A549 (cell line): ENCODE results near the gene INSYN1. TPM values are rescaled to one million over a fixed set of nuclear protein-coding genes. Genes with fewer than 3 reads are reported as not detected.

Source experiments
- ATAC-seq, 2 experiments: fragments of 200-7000 bp in 1 of 2; fragments of >200 bp in 1 of 2; cut with Nextera tagmentation in 1 of 2; cut with Tn5 transposase in 1 of 2; 3 replicates each; pipeline versions ENCODE4 v1.8.0 to v1.9.1; 2018 to 2020; ENCODE audit warnings: mild to moderate bottlenecking in 1 of 2, moderate library complexity in 1 of 2
- CTCF ChIA-PET: fragments of 300-600 bp; sonication (Branson Sonifier 250); formaldehyde crosslinking; extraction: SDS; loops from one replicate; lab custom pipeline; 2021; ENCODE audit warnings: antibody characterized with exemption, inconsistent platforms; lab: Yijun Ruan, JAX
- POLR2A ChIA-PET: fragments of 350-600 bp; formaldehyde crosslinking; extraction: SDS; loops from one replicate; lab custom pipeline; 2021; ENCODE audit warnings: antibody characterized with exemption, inconsistent platforms; lab: Yijun Ruan, JAX
- DNase-seq, 2 experiments: peaks; one replicate each; pipeline versions ENCODE4 v3.0.0 to v3.0.0-alpha.2; 2011 to 2016; ENCODE audit warnings: low read depth in 1 of 2, low spot score in 1 of 2
- FAIRE-seq: peaks from 2 replicates; lab custom pipeline; 2011; peaks lifted over from hg19 to GRCh38; lab: Jason Lieb, UNC
- H3K27ac ChIP-seq, 2 experiments: fragments of >200 bp; sonication (Bioruptor Twin); formaldehyde crosslinking; 3 replicates each; pipeline ENCODE4 v1.5.1; 2016 to 2017
- H3K4me1 ChIP-seq: fragments of >200 bp; sonication (Bioruptor Twin); formaldehyde crosslinking; 3 replicates; pipeline ENCODE4 v1.6.1; 2016
- H3K4me2 ChIP-seq: fragments of >200 bp; sonication (Bioruptor Twin); formaldehyde crosslinking; 3 replicates; pipeline ENCODE4 v1.6.1; 2016
- H3K4me3 ChIP-seq: fragments of >200 bp; sonication (Bioruptor Twin); formaldehyde crosslinking; 3 replicates; pipeline ENCODE4 v1.5.1; 2016
- H3K9me3 ChIP-seq: fragments of >200 bp; sonication (Bioruptor Twin); formaldehyde crosslinking; 3 replicates; pipeline ENCODE4 v1.6.1; 2016
- ATOH8 ChIP-seq: fragments of 250-450 bp; sonication (Bioruptor Pico); IDR thresholded peaks from 2 replicates; pipeline ENCODE4 v1.5.0; 2020; ENCODE audit warnings: low read depth, mild to moderate bottlenecking, moderate library complexity
- BCL3 ChIP-seq: fragments of >200 bp; sonication (Bioruptor Twin); formaldehyde crosslinking; IDR thresholded peaks from 3 replicates; pipeline ENCODE4 v1.6.1; 2016
- BHLHE40 ChIP-seq: IDR thresholded peaks from 2 replicates; pipeline ENCODE4 v1.6.1; 2012; ENCODE audit warnings: low read depth, low read length, inconsistent platforms
- CTCF ChIP-seq: fragments of >200 bp; sonication (Bioruptor Twin); formaldehyde crosslinking; IDR thresholded peaks from 3 replicates; pipeline ENCODE4 v1.5.1; 2016
- E2F6 ChIP-seq: IDR thresholded peaks from 2 replicates; pipeline ENCODE4 v1.6.1; 2012; ENCODE audit warnings: low read depth, borderline replicate concordance
- EHF ChIP-seq: fragments of 250-450 bp; sonication (Bioruptor Pico); IDR thresholded peaks from 2 replicates; pipeline ENCODE4 v1.5.0; 2020; ENCODE audit warnings: mild to moderate bottlenecking
- FOSL2 ChIP-seq, 2 experiments: fragments of 450-650 bp in 1 of 2; fragments of >200 bp in 1 of 2; sonication (Bioruptor Twin) in 1 of 2; formaldehyde crosslinking; IDR thresholded peaks; 2 replicates each; pipeline versions ENCODE4 v1.5.0 to v1.6.1; 2016 to 2020; ENCODE audit warnings: mild to moderate bottlenecking in 1 of 2, moderate library complexity in 1 of 2
- FOXS1 ChIP-seq: fragments of 250-450 bp; sonication (Bioruptor Pico); IDR thresholded peaks from 2 replicates; pipeline ENCODE4 v1.5.0; 2020; ENCODE audit warnings: mild to moderate bottlenecking, moderate library complexity
- HDAC2 ChIP-seq: fragments of 200-600 bp; sonication (generic); IDR thresholded peaks from 2 replicates; pipeline ENCODE4 v1.6.1; 2016
- HMGXB4 ChIP-seq: fragments of 250-450 bp; sonication (Bioruptor Pico); IDR thresholded peaks from 2 replicates; pipeline ENCODE4 v1.5.0; 2021; ENCODE audit warnings: mild to moderate bottlenecking, moderate library complexity, borderline replicate concordance
- KDM1A ChIP-seq: fragments of 200-600 bp; sonication (generic); IDR thresholded peaks from 2 replicates; pipeline ENCODE4 v1.6.1; 2016; ENCODE audit warnings: low read depth, mild to moderate bottlenecking
- KDM5A ChIP-seq: fragments of 200-600 bp; sonication (generic); IDR thresholded peaks from 2 replicates; pipeline ENCODE4 v1.6.1; 2016; ENCODE audit warnings: antibody characterized with exemption, mild to moderate bottlenecking
- MYC ChIP-seq: IDR thresholded peaks from 2 replicates; pipeline ENCODE4 v1.6.1; 2012; ENCODE audit warnings: mild to moderate bottlenecking, inconsistent platforms, low read length, improper control_type of control experiment, borderline replicate concordance
- NPAS2 ChIP-seq: fragments of 250-450 bp; sonication (Bioruptor Pico); IDR thresholded peaks from 2 replicates; pipeline ENCODE4 v1.8.0; 2022; ENCODE audit warnings: mild to moderate bottlenecking, moderate library complexity, borderline replicate concordance
- PBX3 ChIP-seq: IDR thresholded peaks from 2 replicates; pipeline ENCODE4 v1.6.1; 2012
- POLR2A ChIP-seq: IDR thresholded peaks from 2 replicates; pipeline ENCODE4 v1.6.1; 2012; ENCODE audit warnings: mild to moderate bottlenecking, low read length
- RCOR1 ChIP-seq: fragments of 150-350 bp; IDR thresholded peaks from 2 replicates; pipeline ENCODE4 v1.6.1; 2014; ENCODE audit warnings: antibody characterized with exemption, low read length, low read depth
- REST ChIP-seq: fragments of 200-600 bp; sonication (generic); IDR thresholded peaks from 2 replicates; pipeline ENCODE4 v1.6.1; 2016; ENCODE audit warnings: antibody characterized with exemption, mild to moderate bottlenecking, moderate library complexity
- RFX5 ChIP-seq: fragments of 450-650 bp; IDR thresholded peaks from 2 replicates; pipeline ENCODE4 v1.7.1; 2014; ENCODE audit warnings: antibody characterized with exemption, mild to moderate bottlenecking, moderate library complexity
- SREBF2 ChIP-seq: fragments of 450-650 bp; IDR thresholded peaks from 2 replicates; pipeline ENCODE4 v1.6.1; 2014; ENCODE audit warnings: mild to moderate bottlenecking, moderate library complexity
- USF2 ChIP-seq: fragments of 450-650 bp; IDR thresholded peaks from 2 replicates; pipeline ENCODE4 v1.6.1; 2014; ENCODE audit warnings: antibody characterized with exemption
- ZSCAN20 ChIP-seq: fragments of 250-450 bp; sonication (Bioruptor Pico); IDR thresholded peaks from 2 replicates; pipeline ENCODE4 v1.8.0; 2022; ENCODE audit warnings: mild to moderate bottlenecking, moderate library complexity
- WGBS: methylation state at CpG from one replicate; pipeline ENCODE4 v1.1.6; 2017; ENCODE audit errors: missing lambda C conversion rate; 5-methylcytosine and 5-hydroxymethylcytosine counted together
- polyA plus RNA-seq, 4 experiments: library from polyadenylated mRNA; depleted of rRNA in 3 of 4; stranded (reverse); fragments of >200 nt; fragmentation: RNase III in 1 of 4; extraction: RNeasy Plus Mini Kit Qiagen cat#74134 plus additional on column Dnase treatment in 1 of 4; gene quantifications; 2 replicates in 3 of 4; 3 replicates in 1 of 4; pipeline ENCODE4 v1.2.3, GENCODE V29; 2011 to 2017

INSYN1 gene
- polyA plus RNA-seq, 2 of the 4 experiments (the other 2 are of a cell fraction), result 0.54 to 1.9 TPM

GRCh38 chr15:73754461-73754860 lies 1.3 kb upstream of the INSYN1 start:
- peaks cover 4% of the 10 kb centered on the region; the same call in 2 of the 3 replicates for H3K4me1 ChIP-seq
- POLR2A ChIA-PET, result no interaction called here
- DNase-seq (no peak), ATAC-seq (no peak), FAIRE-seq (no peak)
- CTCF ChIA-PET, result interaction anchor here (1.5 kb wide), 1 partner anchor 118 kb away, joined by 4 read pairs; no protein-coding TSS in a partner anchor
- H3K4me2 ChIP-seq, result no peak overlapping the region
- H3K9me3 ChIP-seq, result no peaks in the 10 kb centered on the region
- no peak overlapping the region for H3K27ac ChIP-seq
- WGBS, result 74% methylated on average over 8 of the region's 8 CpGs
- no peak overlapping the region for H3K4me3 ChIP-seq
- TF ChIP-seq HDAC2, result no peak
- no peak for TF ChIP-seq BCL3
- TF ChIP-seq REST, result no peak
- TF ChIP-seq FOSL2 (IDR thresholded peaks at IDR 0.05), result no peak
- TF ChIP-seq FOSL2 (CRISPR knock-in tag; IDR thresholded peaks at IDR 0.05), result no peak
- TF ChIP-seq NPAS2 (CRISPR knock-in tag), result no peak
- no peak for TF ChIP-seq FOXS1 (CRISPR knock-in tag)
- TF ChIP-seq RFX5, result no peak
- no peak for TF ChIP-seq PBX3
- TF ChIP-seq E2F6, result no peak
- no peak for TF ChIP-seq ZSCAN20 (CRISPR knock-in tag)
- no peak for TF ChIP-seq ATOH8 (CRISPR knock-in tag)
- no peak for TF ChIP-seq MYC
- no peak for TF ChIP-seq USF2
- no peak for TF ChIP-seq BHLHE40
- TF ChIP-seq EHF, result no peak
- no peak for TF ChIP-seq KDM1A

- Histone ChIP-seq H3K9me3 (no peaks in the 10 kb centered on the region), H3K4me2 (peak overlapping the region; percentile 89), H3K27ac (peak overlapping the region; percentile 15 to 86; a peak in 4 of 6 replicates), H3K4me1 (peaks cover 4% of the 10 kb centered on the region; the same call in 2 of the 3 replicates), H3K4me3 (peak overlapping the region; percentile 50)
- DNase-seq (peak in 1 of 2 experiments; percentile 15), ATAC-seq (peak; percentile 47 to 64; a peak in 4 of 6 replicates), FAIRE-seq (no peak)
- ChIA-PET CTCF (interaction anchor here (1.5 kb wide), 1 partner anchor 116 kb away, joined by 4 read pairs; no protein-coding TSS in a partner anchor), POLR2A (no interaction called here)
- no CpG with 5 or more reads among the region's 56 CpGs for WGBS
- TF ChIP-seq CTCF (no peak), SREBF2 (no peak), KDM5A (no peak), HDAC2 (no peak), RCOR1 (no peak), HMGXB4 (no peak), BCL3 (no peak), POLR2A (no peak)
Observed at GRCh38 chr15:73752806-73753193, 351 bp downstream of the INSYN1 start.
